ENCODE measurements around the gene CASP9.

Gene CASP9

GRCh38 chr1:15454256-15454655 lies 69.8 kb downstream of the CASP9 start:
- Histone ChIP-seq H3K36me3 (no peaks in the 10 kb centered on the region), H3K4me3 (ENCODE audit: low read depth, low read length) (no peak overlapping the region), H3K4me1 (no peaks in the 10 kb centered on the region), H3K27me3 (no peaks in the 10 kb centered on the region), H3K9me3 (no peaks in the 10 kb centered on the region)
- no peak for DNase-seq
- TF ChIP-seq, protein P1, sequence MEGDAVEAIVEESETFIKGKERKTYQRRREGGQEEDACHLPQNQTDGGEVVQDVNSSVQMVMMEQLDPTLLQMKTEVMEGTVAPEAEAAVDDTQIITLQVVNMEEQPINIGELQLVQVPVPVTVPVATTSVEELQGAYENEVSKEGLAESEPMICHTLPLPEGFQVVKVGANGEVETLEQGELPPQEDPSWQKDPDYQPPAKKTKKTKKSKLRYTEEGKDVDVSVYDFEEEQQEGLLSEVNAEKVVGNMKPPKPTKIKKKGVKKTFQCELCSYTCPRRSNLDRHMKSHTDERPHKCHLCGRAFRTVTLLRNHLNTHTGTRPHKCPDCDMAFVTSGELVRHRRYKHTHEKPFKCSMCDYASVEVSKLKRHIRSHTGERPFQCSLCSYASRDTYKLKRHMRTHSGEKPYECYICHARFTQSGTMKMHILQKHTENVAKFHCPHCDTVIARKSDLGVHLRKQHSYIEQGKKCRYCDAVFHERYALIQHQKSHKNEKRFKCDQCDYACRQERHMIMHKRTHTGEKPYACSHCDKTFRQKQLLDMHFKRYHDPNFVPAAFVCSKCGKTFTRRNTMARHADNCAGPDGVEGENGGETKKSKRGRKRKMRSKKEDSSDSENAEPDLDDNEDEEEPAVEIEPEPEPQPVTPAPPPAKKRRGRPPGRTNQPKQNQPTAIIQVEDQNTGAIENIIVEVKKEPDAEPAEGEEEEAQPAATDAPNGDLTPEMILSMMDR (IDR thresholded peaks at IDR 0.05; ENCODE audit: low read depth, low read length) = no peak

DNA sequence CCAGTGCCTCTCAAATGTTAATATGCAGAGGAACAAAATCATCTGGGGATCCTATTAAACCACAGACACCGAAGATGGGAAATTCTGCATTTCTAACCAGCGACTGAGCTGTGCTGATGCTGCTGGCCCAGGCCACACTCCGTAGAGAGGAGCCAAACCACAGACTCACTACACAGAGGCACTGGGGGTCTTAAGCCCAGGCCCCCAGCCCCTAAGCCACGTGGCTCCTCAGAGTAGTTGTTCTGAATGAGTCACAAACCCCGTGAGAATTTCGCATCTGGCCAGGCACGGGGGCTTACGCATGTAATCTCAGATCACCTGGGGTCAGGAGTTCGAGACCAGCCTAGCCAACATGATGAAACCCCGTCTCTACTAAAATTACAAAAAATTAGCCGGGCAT lies 70.3 kb downstream of the CASP9 start:
- no peak for DNase-seq
- H3K27me3 ChIP-seq = no peaks in the 10 kb centered on the region
- no peaks in the 10 kb centered on the region for H3K4me1 ChIP-seq
- TF ChIP-seq, protein P1 (IDR thresholded peaks at IDR 0.05; ENCODE audit: low read depth, low read length) = no peak
- no peaks in the 10 kb centered on the region for H3K9me3 ChIP-seq
- no peak overlapping the region for H3K4me3 ChIP-seq (ENCODE audit: low read depth, low read length)
- no peaks in the 10 kb centered on the region for H3K36me3 ChIP-seq

- Histone ChIP-seq H3K36me3 (no peaks in the 10 kb centered on the region), H3K9me3 (no peaks in the 10 kb centered on the region), H3K4me3 (ENCODE audit: low read depth, low read length) (no peak overlapping the region), H3K27me3 (no peaks in the 10 kb centered on the region), H3K4me1 (no peaks in the 10 kb centered on the region)
- TF ChIP-seq, protein P1 (IDR thresholded peaks at IDR 0.05; ENCODE audit: low read depth, low read length) = no peak
- no peak for DNase-seq
These were observed 71.0 kb downstream of the CASP9 start for GRCh38 chr1:15452866-15453571.

- Histone ChIP-seq H3K4me1 (no peaks in the 10 kb centered on the region), H3K27me3 (no peaks in the 10 kb centered on the region), H3K36me3 (no peaks in the 10 kb centered on the region), H3K9me3 (no peaks in the 10 kb centered on the region), H3K4me3 (ENCODE audit: low read depth, low read length) (no peak overlapping the region)
- TF ChIP-seq, protein P1 (IDR thresholded peaks at IDR 0.05; ENCODE audit: low read depth, low read length) = no peak
- no peak for DNase-seq
These were observed 71.8 kb downstream of the CASP9 start for GRCh38 chr1:15452216-15452615.

- no peak overlapping the region for H3K4me3 ChIP-seq (ENCODE audit: low read depth, low read length)
- no peaks in the 10 kb centered on the region for H3K9me3 ChIP-seq
- DNase-seq = no peak
- H3K36me3 ChIP-seq = no peaks in the 10 kb centered on the region
- H3K27me3 ChIP-seq = no peaks in the 10 kb centered on the region
- TF ChIP-seq, protein P1 (IDR thresholded peaks at IDR 0.05; ENCODE audit: low read depth, low read length) = no peak
- no peaks in the 10 kb centered on the region for H3K4me1 ChIP-seq
These were observed 72.8 kb downstream of the CASP9 start for GRCh38 chr1:15451014-15451722.

DNA sequence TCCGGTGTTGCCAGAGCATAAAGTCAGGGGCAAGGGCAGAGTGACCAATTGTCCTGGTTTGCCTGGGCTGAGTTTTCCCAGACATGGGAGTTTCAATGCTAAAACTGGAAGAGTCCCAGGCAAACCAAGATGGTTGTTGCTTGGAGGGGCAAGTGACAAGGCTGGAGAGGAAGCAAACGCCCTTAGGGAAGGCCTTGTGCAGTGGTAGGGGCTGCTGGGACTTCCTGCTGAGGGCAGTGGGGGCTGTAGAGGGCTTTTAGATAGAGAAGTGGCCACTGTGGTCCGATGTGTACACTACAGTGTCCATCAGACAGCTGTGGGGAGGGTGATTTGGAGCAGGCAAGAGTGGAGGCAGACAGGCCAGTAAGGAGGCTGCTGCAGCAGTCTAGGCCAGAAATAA lies 74.4 kb downstream of the CASP9 start:
- TF ChIP-seq, protein P1 (IDR thresholded peaks at IDR 0.05; ENCODE audit: low read depth, low read length) = no peak
- DNase-seq = no peak
- Histone ChIP-seq H3K9me3 (no peaks in the 10 kb centered on the region), H3K27me3 (no peaks in the 10 kb centered on the region), H3K36me3 (no peaks in the 10 kb centered on the region), H3K4me3 (ENCODE audit: low read depth, low read length) (no peak overlapping the region), H3K4me1 (no peaks in the 10 kb centered on the region)

Measured in BE2C (cell line).